Spleen (tissue), 11 donors: Measurements from ENCODE around the gene GUCA1A. TPM values are rescaled to one million over a fixed set of nuclear protein-coding genes. Genes with fewer than 3 reads are reported as not detected.
A peak's percentile ranks its signal among the peaks of the same experiment; 100 is the strongest.

ENCODE experiments used
- DNase-seq: peaks from one replicate; pipeline ENCODE4 v3.0.0-alpha.2; 2020
- H3K27ac ChIP-seq, 8 donors: fragments of 200-600 bp; sonication (generic) in 7 of 8; 1 replicate in 4 of 8; 2 replicates in 4 of 8; pipeline versions ENCODE4 v1.5.0 to v1.8.0; 2016 to 2021; ENCODE audit warnings: inconsistent platforms in 4 of 8, mild to moderate bottlenecking in 4 of 8, moderate library complexity in 1 of 8
- H3K27me3 ChIP-seq, 7 donors: fragments of 200-600 bp; sonication (generic) in 6 of 7; replicated peaks in 1 of 7; 1 replicate in 4 of 7; 2 replicates in 3 of 7; pipeline versions ENCODE4 v1.5.0 to v1.8.0; 2016 to 2021; ENCODE audit warnings: inconsistent platforms in 3 of 7, mild to moderate bottlenecking in 1 of 7
- H3K36me3 ChIP-seq, 6 donors: fragments of 200-600 bp; sonication (generic) in 5 of 6; 1 replicate in 4 of 6; 2 replicates in 2 of 6; pipeline versions ENCODE4 v1.5.0 to v1.8.0; 2016 to 2021; ENCODE audit warnings: inconsistent platforms in 2 of 6
- H3K4me1 ChIP-seq, 6 donors: fragments of 200-600 bp; sonication (generic) in 5 of 6; 1 replicate in 3 of 6; 2 replicates in 3 of 6; pipeline versions ENCODE4 v1.5.0 to v1.8.0; 2016 to 2021; ENCODE audit warnings: inconsistent platforms in 3 of 6
- H3K4me3 ChIP-seq, 8 donors: fragments of 200-600 bp; sonication (generic) in 7 of 8; 1 replicate in 4 of 8; 2 replicates in 4 of 8; pipeline versions ENCODE4 v1.5.0 to v1.8.0; 2016 to 2021; ENCODE audit warnings: inconsistent platforms in 4 of 8, mild to moderate bottlenecking in 4 of 8, moderate library complexity in 2 of 8
- H3K9me3 ChIP-seq, 8 donors: fragments of 200-600 bp; sonication (generic) in 7 of 8; 1 replicate in 4 of 8; 2 replicates in 4 of 8; pipeline versions ENCODE4 v1.5.0 to v1.8.0; 2016 to 2021; ENCODE audit warnings: inconsistent platforms in 4 of 8
- CTCF ChIP-seq, 11 experiments: fragments of 200-600 bp in 7 of 11; fragments of 450-650 bp in 4 of 11; sonication (generic) in 4 of 11; IDR thresholded peaks in 8 of 11; conservative IDR thresholded peaks in 3 of 11; 1 replicate in 7 of 11; 2 replicates in 4 of 11; pipeline versions ENCODE4 v1.4.0 to v1.8.0; 2016 to 2021; ENCODE audit warnings: antibody characterized with exemption in 11 of 11, inconsistent platforms in 4 of 11, mild to moderate bottlenecking in 1 of 11
- POLR2A ChIP-seq, 3 donors: fragments of 450-650 bp; IDR thresholded peaks; one replicate each; pipeline ENCODE4 v1.5.1; 2017; ENCODE audit warnings: antibody characterized with exemption in 3 of 3, mild to moderate bottlenecking in 1 of 3
- POLR2AphosphoS5 ChIP-seq, 3 donors: sonication (generic); formaldehyde crosslinking; IDR thresholded peaks; one replicate each; pipeline ENCODE4 v1.5.1; 2017; ENCODE audit warnings: antibody characterized with exemption in 3 of 3
- WGBS, 5 donors: extraction: QIAGEN DNeasy Blood & Tissue Kit in 3 of 5; methylation state at CpG; one replicate each; pipeline versions ENCODE4 v1.1.5 to v1.1.7; 2013 to 2018; 5-methylcytosine and 5-hydroxymethylcytosine counted together
- intact Hi-C: fragments of 100-400 bp; cut with DNase I; formaldehyde crosslinking; loops from one replicate; pipeline ENCODE4 v1.15.0; 2023; ENCODE audit warnings: low total_unique reads
- polyA plus RNA-seq, 3 donors: library from polyadenylated mRNA; stranded (reverse); fragments of 200-250 nt; gene quantifications; one replicate each; pipeline ENCODE4 v1.2.1, GENCODE V29; 2013
- total RNA-seq, 7 donors: library from RNA; depleted of rRNA in 3 of 7; stranded (reverse); fragments of >200 nt in 3 of 7; fragmentation: NEBNext Ultra II Directional in 4 of 7; extraction: Animal tissue kit (Norgen Biotek cat#: 25700) in 4 of 7; gene quantifications; one replicate each; pipeline versions ENCODE4 v1.1.0 to v1.2.1, GENCODE V29; 2016 to 2021
- donor health status: healthy with polysubstance abuse.
- donor health status: DM: no; HTN: no; CAD: no; lungs with moderate emphysema.
- donor health status: DM: no; HTN: no; CAD: no.
- donor health status: Bipolar disorder and iron deficiency.
- donor health status: healthy.
- donor health status: DM: no; HTN: no; CAD: no.
- donor health status: DM: yes; HTN: yes; CAD: no.

GUCA1A gene
- total and polyA plus RNA-seq, 10 donors = 0.11 TPM; not detected in 9

- 83 to 92% (median 85%) methylated on average over 4 of the region's 4 CpGs for WGBS, 5 donors
- Histone ChIP-seq H3K9me3 (no peaks in the 10 kb centered on the region), H3K4me3 (no peak overlapping the region), H3K36me3 (no peaks in the 10 kb centered on the region), H3K27ac (no peak overlapping the region), H3K27me3 (no peaks in the 10 kb centered on the region), H3K4me1 (peaks cover 0 to 3% (median under 1%) of the 10 kb centered on the region in 6 donors)
- intact Hi-C loops = no loop called here
- TF ChIP-seq POLR2AphosphoS5 (IDR thresholded peaks at IDR 0.05) = no peak
- TF ChIP-seq POLR2A (IDR thresholded peaks at IDR 0.05) = no peak
- no peak for TF ChIP-seq CTCF (IDR thresholded peaks at IDR 0.05 in 8 of 11, conservative IDR thresholded peaks at IDR 0.05 in 3 of 11)
- no peak for DNase-seq
Measured at GRCh38 chr6:42133926-42134325, 39.2 kb upstream of the GUCA1A start.

- Histone ChIP-seq H3K4me1 (peaks cover 0 to 7% (median 3%) of the 10 kb centered on the region in 6 donors), H3K4me3 (no peak overlapping the region), H3K9me3 (no peaks in the 10 kb centered on the region), H3K27me3 (no peaks in the 10 kb centered on the region), H3K36me3 (no peaks in the 10 kb centered on the region), H3K27ac (no peak overlapping the region)
- no peak for DNase-seq
- intact Hi-C loops = no loop called here
- 85 to 95% (median 91%) methylated on average over 11 to 12 of the region's 12 CpGs for WGBS, 5 donors
- TF ChIP-seq POLR2A (IDR thresholded peaks at IDR 0.05) (no peak), POLR2AphosphoS5 (IDR thresholded peaks at IDR 0.05) (no peak), CTCF (IDR thresholded peaks at IDR 0.05 in 8 of 11, conservative IDR thresholded peaks at IDR 0.05 in 3 of 11) (no peak)
Measured at GRCh38 chr6:42135161-42135560, 38.0 kb upstream of the GUCA1A start.

GRCh38 chr6:42135722-42136121 is 37.4 kb upstream of the GUCA1A start:
- Histone ChIP-seq H3K27ac (no peak overlapping the region), H3K9me3 (no peaks in the 10 kb centered on the region), H3K36me3 (no peaks in the 10 kb centered on the region), H3K4me3 (no peak overlapping the region), H3K4me1 (peaks cover 0 to 9% (median 4%) of the 10 kb centered on the region in 6 donors), H3K27me3 (peaks cover 0 to 2% (median 0%) of the 10 kb centered on the region in 7 donors)
- 79 to 98% (median 86%) methylated on average over 2 of the region's 2 CpGs for WGBS, 5 donors
- intact Hi-C loops = no loop called here
- no peak for TF ChIP-seq POLR2A (IDR thresholded peaks at IDR 0.05)
- no peak for TF ChIP-seq CTCF (IDR thresholded peaks at IDR 0.05 in 8 of 11, conservative IDR thresholded peaks at IDR 0.05 in 3 of 11)
- no peak for TF ChIP-seq POLR2AphosphoS5 (IDR thresholded peaks at IDR 0.05)
- no peak for DNase-seq

- intact Hi-C loops = no loop called here
- Histone ChIP-seq H3K27ac (no peak overlapping the region), H3K4me1 (peaks cover 0 to 11% (median 4%) of the 10 kb centered on the region in 6 donors)
Measured at GRCh38 chr6:42136508-42137193, 36.5 kb upstream of the GUCA1A start.

More at GRCh38 chr6:42136508-42137193, 36.5 kb upstream of the GUCA1A start:
- no peak for TF ChIP-seq POLR2A (IDR thresholded peaks at IDR 0.05)
- TF ChIP-seq POLR2AphosphoS5 (IDR thresholded peaks at IDR 0.05) = no peak
- peak in 5 of 11 experiments; percentile 14 to 35 (median 30) for TF ChIP-seq CTCF (IDR thresholded peaks at IDR 0.05 in 8 of 11, conservative IDR thresholded peaks at IDR 0.05 in 3 of 11)
- Histone ChIP-seq H3K36me3 (no peaks in the 10 kb centered on the region), H3K27me3 (peaks cover 0 to 11% (median 5%) of the 10 kb centered on the region in 7 donors), H3K9me3 (no peaks in the 10 kb centered on the region), H3K4me3 (peak overlapping the region in 1 of 8 donors; percentile 36)
- DNase-seq = no peak
- WGBS, 5 donors = 24 to 36% (median 31%) methylated on average over 14 of the region's 14 CpGs
